PFSK-1 (cell line): ENCODE data around the gene BBS12.

Experiments used
- POLR2AphosphoS5 ChIP-seq: IDR thresholded peaks from 2 replicates; pipeline ENCODE4 v1.6.1; 2012; ENCODE audit warnings: low read depth, mild to moderate bottlenecking, control low read depth, low read length, moderate library complexity
- REST ChIP-seq, 2 experiments: IDR thresholded peaks; 2 replicates each; pipeline versions ENCODE4 v1.6.1 to v1.8.0; 2011 to 2012; ENCODE audit warnings: low read depth in 2 of 2, low read length in 2 of 2, control low read depth in 1 of 2, inconsistent platforms in 1 of 2, mild to moderate bottlenecking in 1 of 2, moderate library complexity in 1 of 2; ENCODE audit not compliant: insufficient read depth in 1 of 2
- SIN3A ChIP-seq: IDR thresholded peaks from 2 replicates; pipeline ENCODE4 v1.6.1; 2012; ENCODE audit warnings: mild to moderate bottlenecking, low read length, moderate library complexity, borderline replicate concordance; ENCODE audit not compliant: insufficient read depth
- TAF1 ChIP-seq: IDR thresholded peaks from 2 replicates; pipeline ENCODE4 v1.6.1; 2012; ENCODE audit warnings: low read length, control low read depth, borderline replicate concordance; ENCODE audit not compliant: insufficient read depth

GRCh38 chr4:122793811-122794210 is 61.3 kb downstream of the BBS12 start:
- TF ChIP-seq SIN3A = no peak
- TF ChIP-seq POLR2AphosphoS5 = no peak
- TF ChIP-seq TAF1 = no peak
- TF ChIP-seq REST (IDR thresholded peaks at IDR 0.05; ENCODE audit: insufficient read depth in 1 of 2, low read depth in 2 of 2, low read length in 2 of 2) = no peak
